DOHH2 (cell line): Measurements from ENCODE around the gene SMIM44.

Source experiments
- H3F3A ChIP-seq: fragments of 200-600 bp; sonication (generic), shearing (Covaris generic); 2 replicates; pipeline ENCODE4 v1.6.0; 2016; ENCODE audit warnings: antibody characterized with exemption, mild to moderate bottlenecking; ENCODE audit not compliant: control insufficient read depth, insufficient read depth
- H3K27ac ChIP-seq: fragments of 200-600 bp; sonication (generic); 2 replicates; pipeline ENCODE4 v1.5.1; 2014; ENCODE audit warnings: low read depth, mild to moderate bottlenecking, low read length, moderate library complexity
- H3K27me3 ChIP-seq: fragments of 200-600 bp; sonication (generic); 2 replicates; pipeline ENCODE4 v1.6.1; 2014; ENCODE audit warnings: mild to moderate bottlenecking, low read length, mixed read lengths; ENCODE audit not compliant: control insufficient read depth
- H3K36me3 ChIP-seq: fragments of 200-600 bp; sonication (generic); 2 replicates; pipeline ENCODE4 v1.6.1; 2014; ENCODE audit warnings: mild to moderate bottlenecking, low read length, moderate library complexity, mixed read lengths; ENCODE audit not compliant: control insufficient read depth
- H3K4me1 ChIP-seq: fragments of 200-600 bp; sonication (generic); 2 replicates; pipeline ENCODE4 v1.6.1; 2014; ENCODE audit warnings: mild to moderate bottlenecking, low read length, mixed read lengths; ENCODE audit not compliant: control insufficient read depth
- H3K4me2 ChIP-seq: fragments of 200-600 bp; sonication (generic); 2 replicates; pipeline ENCODE4 v1.6.0; 2014; ENCODE audit warnings: mild to moderate bottlenecking, low read length, moderate library complexity
- H3K4me3 ChIP-seq: fragments of 200-600 bp; sonication (generic); 2 replicates; pipeline ENCODE4 v1.5.1; 2014; ENCODE audit warnings: mild to moderate bottlenecking, low read length, mixed read lengths
- H3K79me2 ChIP-seq: fragments of 200-600 bp; sonication (generic); 2 replicates; pipeline ENCODE4 v1.6.1; 2014; ENCODE audit warnings: mild to moderate bottlenecking, low read length, mixed read lengths; ENCODE audit not compliant: control insufficient read depth
- H3K9me2 ChIP-seq: fragments of 200-600 bp; sonication (generic); replicated peaks from 2 replicates; pipeline ENCODE4 v1.6.1; 2014; ENCODE audit warnings: mild to moderate bottlenecking, low read length, mixed read lengths; ENCODE audit not compliant: control insufficient read depth
- H3K9me3 ChIP-seq: fragments of 200-600 bp; sonication (generic); 2 replicates; pipeline ENCODE4 v1.6.1; 2014; ENCODE audit warnings: antibody characterized with exemption, low read length, mixed read lengths; ENCODE audit not compliant: control insufficient read depth, insufficient read depth
- H4K20me1 ChIP-seq: fragments of 200-600 bp; sonication (generic); 2 replicates; pipeline ENCODE4 v1.6.0; 2014; ENCODE audit warnings: low read depth, mild to moderate bottlenecking, antibody characterized with exemption, low read length, moderate library complexity; ENCODE audit not compliant: control insufficient read depth, insufficient read depth
- CTCF ChIP-seq: fragments of 200-600 bp; sonication (generic); IDR thresholded peaks from one replicate; pipeline ENCODE4 v1.5.1; 2014; ENCODE audit warnings: antibody characterized with exemption, mild to moderate bottlenecking, low read depth, low read length; ENCODE audit not compliant: poor library complexity, severe bottlenecking
- EZH2phosphoT487 ChIP-seq: fragments of 200-600 bp; sonication (generic); IDR thresholded peaks from 2 replicates; pipeline ENCODE4 v1.6.1; 2017; ENCODE audit warnings: borderline replicate concordance, mild to moderate bottlenecking, antibody characterized with exemption, low read length, moderate library complexity, mixed read lengths

SMIM44 gene

GRCh38 chr19:3456925-3457527, 26.2 kb downstream of the SMIM44 start:
- Histone ChIP-seq H3K36me3 (no peaks in the 10 kb centered on the region), H4K20me1 (no peaks in the 10 kb centered on the region), H3K9me3 (no peaks in the 10 kb centered on the region), H3K27me3 (no peaks in the 10 kb centered on the region), H3K79me2 (no peaks in the 10 kb centered on the region), H3F3A (no peaks in the 10 kb centered on the region), H3K4me3 (no peak overlapping the region), H3K4me1 (no peaks in the 10 kb centered on the region), H3K9me2 (no peaks in the 10 kb centered on the region), H3K4me2 (no peak overlapping the region), H3K27ac (no peak overlapping the region)
- no peak for TF ChIP-seq CTCF
- no peak for TF ChIP-seq EZH2phosphoT487

GRCh38 chr19:3455960-3456601, 27.2 kb downstream of the SMIM44 start:
- no peak for TF ChIP-seq CTCF
- no peak for TF ChIP-seq EZH2phosphoT487
- H3K9me3 ChIP-seq = no peaks in the 10 kb centered on the region
- no peak overlapping the region for H3K27ac ChIP-seq
- H3K9me2 ChIP-seq = no peaks in the 10 kb centered on the region
- no peak overlapping the region for H3K4me2 ChIP-seq
- no peaks in the 10 kb centered on the region for H3F3A ChIP-seq
- H3K4me1 ChIP-seq = no peaks in the 10 kb centered on the region
- H3K36me3 ChIP-seq = no peaks in the 10 kb centered on the region
- H3K27me3 ChIP-seq = no peaks in the 10 kb centered on the region
- H3K4me3 ChIP-seq = no peak overlapping the region
- H4K20me1 ChIP-seq = no peaks in the 10 kb centered on the region
- no peaks in the 10 kb centered on the region for H3K79me2 ChIP-seq

GRCh38 chr19:3455393-3455955, 27.8 kb downstream of the SMIM44 start:
- Histone ChIP-seq H3K4me2 (no peak overlapping the region), H3K27me3 (no peaks in the 10 kb centered on the region), H3K27ac (no peak overlapping the region), H3K4me1 (no peaks in the 10 kb centered on the region), H3K9me3 (no peaks in the 10 kb centered on the region), H4K20me1 (no peaks in the 10 kb centered on the region), H3F3A (no peaks in the 10 kb centered on the region), H3K9me2 (no peaks in the 10 kb centered on the region), H3K79me2 (no peaks in the 10 kb centered on the region), H3K4me3 (no peak overlapping the region), H3K36me3 (no peaks in the 10 kb centered on the region)
- no peak for TF ChIP-seq CTCF
- TF ChIP-seq EZH2phosphoT487 = no peak
